HG03108 (cell line): ENCODE data around the gene SEC23B.
"Not testable (repeated sequence)": the region's sequence is repeated elsewhere in the genome, so short reads cannot be mapped to it uniquely, and the experiment has no call there.

Source experiments
- ATAC-seq: cut with Tn5 transposase; IDR thresholded peaks from one replicate; pipeline ENCODE4 v1.9.1; 2021; ENCODE audit warnings: moderate library complexity; ENCODE audit not compliant: unreplicated experiment

The SEC23B gene

DNA sequence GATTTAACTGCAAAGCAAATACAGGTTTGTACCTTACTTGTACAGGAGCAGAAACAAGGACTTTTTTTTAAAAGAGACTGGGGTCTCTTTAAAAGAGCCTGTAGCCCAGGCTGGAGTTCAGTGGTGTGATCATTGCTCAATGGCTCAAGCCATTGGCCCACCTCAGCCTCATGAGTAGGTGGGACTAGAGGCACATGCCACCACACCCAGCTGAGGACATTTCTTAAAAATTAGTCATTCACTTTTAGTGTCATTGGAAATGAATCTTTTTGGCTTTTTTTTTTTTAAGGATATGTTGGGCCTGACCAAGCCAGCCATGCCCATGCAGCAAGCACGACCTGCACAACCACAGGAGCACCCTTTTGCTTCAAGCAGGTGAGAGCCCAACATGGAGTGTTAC, 16.9 kb downstream of the SEC23B start:
- no peak for ATAC-seq

- ATAC-seq = not testable (repeated sequence)
These were observed 19.0 kb downstream of the SEC23B start for GRCh38 chr20:18526761-18527160.

GRCh38 chr20:18527339-18527738, 19.6 kb downstream of the SEC23B start:
- no peak for ATAC-seq

- no peak for ATAC-seq
These were observed 20.1 kb downstream of the SEC23B start for GRCh38 chr20:18527836-18528235.

GRCh38 chr20:18529041-18529440, 21.3 kb downstream of the SEC23B start:
- ATAC-seq = no peak

DNA sequence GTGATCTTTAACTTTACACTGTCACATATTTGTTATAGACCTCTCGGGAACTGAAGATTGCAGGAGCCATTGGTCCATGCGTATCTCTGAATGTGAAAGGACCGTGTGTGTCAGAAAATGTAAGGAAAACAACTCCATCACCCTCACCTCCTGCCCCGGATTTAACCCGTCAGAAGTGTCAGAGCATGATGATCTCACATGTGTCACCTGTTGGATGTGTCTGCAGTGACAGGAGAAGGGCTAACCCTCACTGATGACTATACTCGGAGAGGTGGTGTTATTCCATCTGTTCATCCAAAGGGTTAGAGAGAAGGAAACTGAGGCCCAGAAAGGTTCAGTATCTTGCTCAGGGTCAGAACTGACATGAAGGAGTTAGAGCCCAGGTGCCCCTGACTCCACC, 24.9 kb downstream of the SEC23B start:
- no peak for ATAC-seq

GRCh38 chr20:18533491-18533890, 25.8 kb downstream of the SEC23B start:
- no peak for ATAC-seq

- ATAC-seq = no peak
These were observed 26.4 kb downstream of the SEC23B start for GRCh38 chr20:18533978-18534644.

DNA sequence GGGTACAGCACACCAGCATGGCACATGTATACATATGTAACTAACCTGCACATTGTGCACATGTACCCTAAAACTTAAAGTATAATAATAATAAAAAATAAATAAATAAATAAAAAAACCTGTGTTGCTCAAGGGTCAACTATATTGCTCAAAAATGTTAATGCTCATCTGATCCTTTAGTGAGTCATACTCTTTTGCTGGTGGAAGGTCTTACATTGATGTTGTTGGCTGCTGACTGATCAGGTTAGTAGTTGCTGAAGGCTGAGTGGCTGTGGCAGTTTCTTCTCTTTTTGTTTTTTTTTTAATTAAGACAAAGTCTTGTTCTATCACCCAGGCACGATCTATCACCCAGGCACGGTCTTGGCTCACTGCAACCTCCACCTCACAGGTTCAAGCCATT, 29.9 kb downstream of the SEC23B start:
- ATAC-seq = no peak

DNA sequence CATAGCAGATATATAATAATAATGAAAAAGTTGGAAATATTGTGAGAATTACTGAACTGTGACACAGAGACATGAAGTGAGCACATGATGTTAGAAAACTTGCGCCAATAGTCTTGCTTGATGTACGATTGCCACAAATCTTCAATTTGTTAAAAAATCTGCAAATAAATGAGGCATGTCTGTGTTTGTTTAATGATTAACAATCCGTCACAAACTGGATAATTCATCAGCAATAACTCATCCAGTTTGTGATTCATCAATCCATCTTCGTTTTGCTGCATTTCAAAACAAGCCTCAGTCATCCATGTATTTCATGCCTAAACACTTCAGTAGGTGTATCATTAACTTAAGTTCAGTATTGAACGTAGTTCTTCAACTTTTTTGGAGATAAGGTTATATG, 34.0 kb downstream of the SEC23B start:
- no peak for ATAC-seq

DNA sequence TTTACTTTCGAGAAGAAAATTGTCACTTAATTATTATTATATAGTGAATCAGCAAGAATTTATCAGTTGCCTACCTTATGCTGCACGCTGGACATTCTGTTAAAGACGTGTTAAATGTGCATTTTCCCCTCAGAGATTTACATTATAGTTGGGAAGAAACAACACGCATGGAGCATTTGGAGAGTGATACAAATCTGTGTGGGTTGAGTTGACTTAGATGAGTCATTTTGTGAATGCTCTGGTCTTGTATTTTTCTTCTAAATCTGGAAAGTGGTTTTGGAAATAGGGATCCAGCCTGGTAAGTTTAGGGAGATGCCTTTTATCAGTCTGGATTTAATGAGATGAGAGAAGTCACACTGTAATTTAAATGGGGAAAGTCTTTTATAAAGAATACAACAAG, 35.5 kb downstream of the SEC23B start:
- ATAC-seq = no peak

GRCh38 chr20:18543932-18544331, 36.2 kb downstream of the SEC23B start:
- no peak for ATAC-seq

DNA sequence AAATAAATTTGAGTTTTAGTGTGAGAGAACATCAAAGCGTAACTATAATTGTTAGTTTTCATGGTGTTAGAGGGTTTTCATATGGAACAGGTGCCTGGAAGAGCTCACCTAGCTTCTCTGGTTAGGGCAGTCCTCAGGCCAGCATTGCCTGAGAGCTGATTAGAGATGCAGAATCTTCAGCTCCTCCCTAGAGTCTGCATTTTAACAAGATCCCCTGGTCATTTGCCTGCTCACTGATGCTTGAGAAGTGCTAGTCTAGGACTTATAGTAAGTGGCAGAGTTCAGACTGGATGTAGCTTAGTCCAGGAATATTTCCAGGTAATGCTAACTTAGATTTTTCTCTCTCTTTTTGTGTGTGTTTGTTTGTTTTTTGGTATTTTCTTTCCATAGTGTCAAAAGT, 37.8 kb downstream of the SEC23B start:
- no peak for ATAC-seq

DNA sequence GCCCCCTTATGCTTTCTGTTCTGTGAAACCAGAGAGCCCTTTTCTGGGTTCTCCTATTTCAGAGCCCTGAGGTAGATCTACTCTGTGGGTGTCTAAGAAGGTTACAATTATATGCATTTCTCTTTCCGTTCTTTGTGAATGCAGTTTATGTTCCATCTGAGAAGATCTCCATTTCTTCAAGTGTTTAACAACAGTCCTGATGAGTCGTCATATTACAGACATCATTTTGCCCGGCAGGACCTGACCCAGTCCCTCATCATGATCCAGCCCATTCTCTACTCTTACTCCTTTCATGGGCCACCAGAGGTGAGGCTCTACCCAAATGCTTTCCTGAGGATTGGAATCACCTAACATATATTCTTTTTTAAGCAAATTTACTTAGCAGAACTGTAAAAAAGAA, 40.7 kb downstream of the SEC23B start:
- ATAC-seq = no peak

DNA sequence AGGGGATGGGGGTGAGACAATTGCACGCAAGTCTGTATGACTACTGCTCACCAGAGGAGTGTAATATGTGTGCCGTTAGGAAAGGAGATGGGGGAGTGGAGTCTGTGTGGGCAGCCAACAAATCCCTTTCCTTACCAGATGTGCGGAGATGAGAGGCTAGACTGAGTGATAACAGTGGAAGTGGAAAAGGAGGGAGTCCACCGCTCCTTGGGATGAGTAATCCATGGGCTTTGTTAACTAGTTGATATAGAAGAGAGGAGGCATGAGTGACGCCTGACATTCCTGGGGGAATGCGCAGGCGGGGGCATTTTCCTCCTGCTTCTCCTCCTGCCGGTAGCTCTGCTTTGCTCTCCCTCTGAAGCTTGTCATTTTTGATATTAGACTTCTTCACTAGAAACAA, 46.0 kb downstream of the SEC23B start:
- no peak for ATAC-seq

DNA sequence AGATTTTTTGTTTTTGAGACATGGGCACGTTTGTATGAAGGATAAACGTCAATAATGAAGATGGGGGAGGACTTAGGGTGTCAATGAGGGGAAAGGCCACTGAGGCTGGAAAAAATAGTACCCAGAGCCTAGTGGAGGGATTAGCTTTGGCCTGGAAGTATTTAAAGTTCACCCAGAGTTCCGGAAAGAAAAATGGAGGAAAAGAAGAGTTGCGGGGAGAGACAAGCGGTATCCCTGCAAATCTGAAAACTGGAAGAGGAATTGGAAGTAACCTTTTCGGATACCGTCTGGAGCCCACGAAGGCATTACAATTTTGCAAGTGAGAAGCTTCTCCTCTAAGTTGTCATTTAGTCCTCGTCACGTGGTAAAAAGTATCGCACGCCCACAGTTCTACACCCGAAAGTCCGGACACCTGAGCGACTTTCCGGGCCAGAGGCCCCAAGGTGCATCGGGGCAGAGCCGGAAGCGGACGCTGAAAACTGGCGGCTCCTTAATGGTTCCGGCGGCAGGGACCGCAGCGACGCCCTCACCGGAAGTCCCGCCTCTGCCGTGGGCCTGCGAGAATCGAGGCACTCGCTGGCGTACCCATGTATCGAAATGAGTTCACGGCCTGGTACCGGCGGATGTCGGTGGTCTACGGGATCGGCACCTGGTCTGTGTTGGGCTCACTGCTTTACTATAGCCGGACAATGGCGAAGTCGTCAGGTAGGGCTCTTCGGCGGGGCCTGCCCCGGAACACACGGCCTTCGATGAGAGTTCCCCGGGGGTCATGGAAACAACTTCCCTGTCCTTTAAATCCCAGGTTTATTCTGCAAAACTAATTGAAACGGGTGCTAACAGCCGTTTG, 59.4 kb downstream of the SEC23B start, which contains the start of gene SMIM26:
SMIM26 (plus strand) TSS at position 541 of the 847 bp plus-strand sequence; CDS start at position 588, 47 bp downstream.
- peak; percentile 100 for ATAC-seq

DNA sequence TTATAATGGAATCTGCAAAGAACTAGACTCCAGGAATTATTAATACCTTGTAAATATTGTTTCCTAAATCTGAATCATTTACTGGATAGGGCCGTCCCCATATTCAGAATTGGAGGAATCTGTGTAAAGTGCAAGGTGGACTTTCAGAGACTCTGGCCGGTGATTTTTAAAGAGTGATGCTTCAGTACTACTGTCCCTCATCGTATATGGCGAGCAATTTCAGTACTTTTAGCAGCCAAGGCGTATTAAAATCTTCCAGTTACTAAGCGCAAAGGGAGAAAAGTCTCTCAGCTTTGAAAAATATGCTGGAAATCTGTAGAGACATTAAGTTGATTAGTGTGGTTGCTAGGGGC, 60.0 kb downstream of the SEC23B start:
- no peak for ATAC-seq

- ATAC-seq = no peak
These were observed 63.3 kb downstream of the SEC23B start for GRCh38 chr20:18571009-18571408.

DNA sequence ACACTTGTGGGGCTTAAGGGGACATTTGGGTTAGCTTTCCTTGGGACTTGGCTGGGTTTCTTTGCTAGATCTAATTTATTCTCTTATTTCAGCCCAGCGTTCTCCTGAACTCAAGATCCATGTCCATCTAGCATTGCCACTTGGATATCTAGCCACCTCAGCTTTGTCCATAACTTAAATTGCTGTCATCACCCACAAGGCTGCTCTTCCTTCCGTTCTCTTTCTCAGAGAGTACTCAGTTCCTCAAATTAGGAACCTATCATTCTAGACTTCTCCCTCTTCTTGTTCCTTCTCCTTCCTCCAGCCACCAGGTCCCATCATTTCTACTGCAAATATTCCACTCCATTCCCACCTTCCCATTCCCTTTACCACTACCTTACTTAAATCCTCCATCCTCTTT, 63.8 kb downstream of the SEC23B start:
- ATAC-seq = no peak

GRCh38 chr20:18577942-18578341, 70.2 kb downstream of the SEC23B start:
- ATAC-seq = no peak

- ATAC-seq = no peak
These were observed 70.8 kb downstream of the SEC23B start for GRCh38 chr20:18578581-18578980.

DNA sequence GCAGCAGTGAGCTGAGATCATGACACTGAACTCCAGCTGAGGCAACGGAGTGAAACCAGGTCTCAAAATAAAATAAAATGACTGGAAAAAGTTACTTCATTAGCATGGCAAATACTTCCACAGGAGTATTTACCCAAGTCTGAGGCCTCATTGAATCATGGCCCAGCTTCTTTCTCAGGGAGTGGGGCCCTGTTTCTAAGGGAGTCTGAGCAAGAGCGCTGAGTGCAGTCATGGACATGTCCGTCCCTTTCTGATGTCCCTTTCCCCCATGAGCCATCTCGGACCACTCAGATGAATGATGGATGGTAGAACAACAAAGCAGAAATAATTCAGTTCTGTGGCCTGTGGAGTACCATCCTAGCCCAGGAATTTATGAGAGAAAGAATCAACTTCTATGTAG, 72.3 kb downstream of the SEC23B start:
- ATAC-seq = no peak
